Neural cell (in vitro differentiated cells): Measurements from ENCODE around the gene KLKB1.

Experiments used
- CTCF ChIP-seq: fragments of 450-650 bp; IDR thresholded peaks from 2 replicates; pipeline ENCODE4 v1.5.1; 2014; ENCODE audit warnings: antibody characterized with exemption, mild to moderate bottlenecking, moderate library complexity; ENCODE audit not compliant: poor library complexity, severe bottlenecking
- EP300 ChIP-seq: fragments of 450-650 bp; conservative IDR thresholded peaks from 2 replicates; pipeline ENCODE4 v1.6.1; 2014; ENCODE audit warnings: antibody characterized with exemption, mild to moderate bottlenecking, moderate library complexity; ENCODE audit not compliant: poor library complexity, severe bottlenecking
- EZH2 ChIP-seq: fragments of 200-600, 300-800 bp; shearing (Covaris generic), sonication (generic); IDR thresholded peaks from 2 replicates; pipeline ENCODE4 v1.6.1; 2014; ENCODE audit warnings: antibody characterized with exemption, low read length, borderline replicate concordance, mild to moderate bottlenecking; ENCODE audit not compliant: insufficient read depth, poor library complexity, severe bottlenecking
- MXI1 ChIP-seq: fragments of 450-650 bp; conservative IDR thresholded peaks from 2 replicates; pipeline ENCODE4 v1.6.1; 2014; ENCODE audit warnings: antibody characterized with exemption, mild to moderate bottlenecking; ENCODE audit not compliant: poor library complexity, severe bottlenecking
- POLR2AphosphoS5 ChIP-seq: IDR thresholded peaks from 2 replicates; pipeline ENCODE4 v1.6.1; 2012
- RAD21 ChIP-seq: fragments of 450-650 bp; conservative IDR thresholded peaks from 2 replicates; pipeline ENCODE4 v1.6.1; 2014; ENCODE audit warnings: antibody characterized with exemption, mild to moderate bottlenecking, moderate library complexity
- REST ChIP-seq: IDR thresholded peaks from 2 replicates; pipeline ENCODE4 v1.6.1; 2012; ENCODE audit warnings: borderline replicate concordance
- SMC3 ChIP-seq: fragments of 450-650 bp; conservative IDR thresholded peaks from 2 replicates; pipeline ENCODE4 v1.6.1; 2014; ENCODE audit warnings: antibody characterized with exemption, mild to moderate bottlenecking, moderate library complexity; ENCODE audit not compliant: poor library complexity
- TAF1 ChIP-seq: IDR thresholded peaks from 2 replicates; pipeline ENCODE4 v1.6.1; 2012; ENCODE audit warnings: low read depth

- no peak for TF ChIP-seq TAF1
- TF ChIP-seq EP300, result no peak
- no peak for TF ChIP-seq POLR2AphosphoS5
- no peak for TF ChIP-seq CTCF
- no peak for TF ChIP-seq REST
- no peak for TF ChIP-seq SMC3
- TF ChIP-seq RAD21, result no peak
- no peak for TF ChIP-seq EZH2
- TF ChIP-seq MXI1, result no peak
Observed at GRCh38 chr4:186227744-186228513, 622 bp downstream of the KLKB1 start.
